ENCODE data around the gene XRCC6.
"Not testable (repeated sequence)": the region's sequence is repeated elsewhere in the genome, so short reads cannot be mapped to it uniquely, and the experiment has no call there.

Gene XRCC6

DNA sequence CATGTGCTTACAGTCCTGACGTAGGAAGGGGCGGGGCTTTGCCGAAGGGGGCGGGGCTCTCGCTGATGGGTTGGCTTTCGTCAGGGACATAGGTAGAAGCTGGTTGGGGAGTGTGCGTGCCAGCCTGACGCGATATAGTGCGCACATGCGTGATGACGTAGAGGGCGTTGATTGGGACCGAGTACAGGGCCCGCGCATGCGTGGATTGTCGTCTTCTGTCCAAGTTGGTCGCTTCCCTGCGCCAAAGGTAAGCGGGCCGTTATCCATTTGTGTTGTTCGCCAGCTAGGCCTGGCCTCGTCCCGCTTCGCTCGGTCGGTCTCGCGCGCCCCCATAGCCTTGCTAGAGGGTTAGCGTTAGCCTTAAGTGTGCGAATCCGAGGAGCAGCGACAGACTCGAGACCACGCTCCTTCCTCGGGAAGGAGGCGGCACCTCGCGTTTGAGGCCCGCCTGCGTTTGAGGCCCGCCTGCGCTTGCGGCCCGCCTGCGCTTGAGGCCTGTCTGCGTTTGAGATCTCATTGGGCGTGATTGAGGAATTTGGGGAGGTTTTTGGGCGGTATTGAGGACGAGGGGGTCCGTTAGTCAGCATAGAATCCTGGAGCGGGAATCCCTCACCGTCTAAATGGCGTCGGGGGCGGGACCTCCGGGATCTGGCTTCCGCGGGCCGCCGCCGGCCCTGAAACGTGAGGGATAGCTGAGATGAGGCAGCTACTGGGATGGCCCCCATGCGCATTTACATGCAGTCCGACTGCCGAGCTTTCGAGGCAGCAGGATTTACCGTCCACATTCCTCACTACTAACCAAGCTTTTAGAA is at the start of gene XRCC6:
Gene XRCC6, plus strand, starts transcription at position 197 of the 812 bp plus-strand sequence. CDS start 710 bp downstream, outside the sequence.
- Histone ChIP-seq H3K27me3 (replicated peaks; ENCODE audit: control insufficient read depth, insufficient read depth, low read length) (no peaks in the 10 kb centered on the region), H3K4me3 (ENCODE audit: low read length) (peak within 1 kb of the TSS; percentile 98), H3K36me3 (ENCODE audit: control insufficient read depth, insufficient read depth, low read length, severe bottlenecking) (peaks cover 25% of the 10 kb centered on the region), H3K4me1 (ENCODE audit: control insufficient read depth, insufficient read depth, low read length) (peaks cover 36% of the 10 kb centered on the region), H3K9ac (ENCODE audit: low read length) (peak within 1 kb of the TSS; percentile 97), H3K9me3 (ENCODE audit: control insufficient read depth, low read length) (no peaks in the 10 kb centered on the region)
- peak; percentile 100 for DNase-seq (ENCODE audit: low read depth)

DNA sequence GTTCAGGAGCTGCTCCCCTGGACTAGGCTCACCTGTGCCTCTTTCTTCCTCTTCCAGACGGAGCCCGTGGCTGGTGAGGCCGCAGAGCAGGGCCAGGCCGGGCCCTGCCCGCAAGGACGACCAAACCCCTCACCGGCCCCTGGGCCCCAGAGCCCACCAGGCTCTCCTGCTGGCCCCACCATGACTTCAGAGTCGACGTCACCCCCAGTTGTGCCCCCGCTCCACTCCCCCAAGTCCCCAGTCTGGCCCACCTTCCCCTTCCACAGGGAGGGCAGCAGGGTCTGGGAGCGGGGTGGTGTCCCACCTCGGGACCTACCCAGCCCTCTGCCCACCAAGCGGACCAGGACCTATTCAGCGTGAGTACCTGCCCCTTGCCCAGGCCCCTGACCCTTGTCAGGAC is 49.3 kb upstream of the XRCC6 start:
- Histone ChIP-seq H3K36me3 (ENCODE audit: control insufficient read depth, insufficient read depth, low read length, severe bottlenecking) (peaks cover 4% of the 10 kb centered on the region), H3K9me3 (ENCODE audit: control insufficient read depth, low read length) (no peaks in the 10 kb centered on the region), H3K9ac (ENCODE audit: low read length) (no peak overlapping the region), H3K4me1 (ENCODE audit: control insufficient read depth, insufficient read depth, low read length) (peaks cover 13% of the 10 kb centered on the region), H3K27me3 (replicated peaks; ENCODE audit: control insufficient read depth, insufficient read depth, low read length) (no peaks in the 10 kb centered on the region), H3K4me3 (ENCODE audit: low read length) (no peak overlapping the region)
- DNase-seq (ENCODE audit: low read depth): no peak

DNA sequence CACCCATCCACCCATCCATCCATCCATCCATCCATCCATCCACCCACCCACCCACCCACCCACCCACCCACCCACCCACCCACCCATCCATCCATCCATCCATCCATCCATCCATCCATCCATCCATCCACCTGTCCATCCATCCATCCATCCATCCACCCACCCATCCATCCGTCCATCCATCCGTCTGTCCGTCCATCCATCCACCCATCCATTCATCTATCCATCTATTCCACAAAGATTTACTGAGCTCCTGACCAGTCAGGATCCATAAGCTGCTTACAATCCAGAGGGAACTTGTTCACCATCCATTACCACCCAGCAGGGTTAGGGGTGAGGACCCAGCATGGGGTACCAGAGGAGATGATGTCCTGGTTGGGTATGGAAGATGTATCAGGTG is 48.8 kb upstream of the XRCC6 start:
- H3K9me3 ChIP-seq (ENCODE audit: control insufficient read depth, low read length); H3K4me3 ChIP-seq (ENCODE audit: low read length); DNase-seq (ENCODE audit: low read depth); H3K9ac ChIP-seq (ENCODE audit: low read length); H3K27me3 ChIP-seq (replicated peaks; ENCODE audit: control insufficient read depth, insufficient read depth, low read length); H3K36me3 ChIP-seq (ENCODE audit: control insufficient read depth, insufficient read depth, low read length, severe bottlenecking): not testable (repeated sequence)
- peaks cover 13% of the 10 kb centered on the region for H3K4me1 ChIP-seq (ENCODE audit: control insufficient read depth, insufficient read depth, low read length)

DNA sequence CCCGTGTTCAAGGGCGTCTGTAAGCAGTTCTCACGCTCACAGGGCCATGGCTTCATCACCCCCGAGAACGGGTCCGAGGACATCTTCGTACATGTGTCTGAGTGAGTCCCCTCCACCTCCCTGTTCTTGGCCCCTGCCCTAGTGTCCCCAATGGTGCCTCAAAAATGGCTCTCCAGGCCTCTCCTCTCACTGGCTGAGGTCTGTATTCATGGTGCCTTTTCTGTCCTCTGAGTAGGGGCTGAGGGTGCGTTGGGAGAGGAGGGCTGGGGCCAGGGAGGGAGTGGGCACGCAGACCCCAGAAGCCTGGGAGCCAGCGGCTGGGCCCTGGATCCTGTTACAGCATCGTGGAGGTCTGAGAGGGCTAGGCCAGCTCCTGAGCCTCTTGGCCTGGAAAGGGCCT is 47.4 kb upstream of the XRCC6 start:
- H3K27me3 ChIP-seq (replicated peaks; ENCODE audit: control insufficient read depth, insufficient read depth, low read length): no peaks in the 10 kb centered on the region
- H3K4me3 ChIP-seq (ENCODE audit: low read length): no peak overlapping the region
- no peaks in the 10 kb centered on the region for H3K9me3 ChIP-seq (ENCODE audit: control insufficient read depth, low read length)
- no peak overlapping the region for H3K9ac ChIP-seq (ENCODE audit: low read length)
- DNase-seq (ENCODE audit: low read depth): no peak
- peaks cover 13% of the 10 kb centered on the region for H3K4me1 ChIP-seq (ENCODE audit: control insufficient read depth, insufficient read depth, low read length)
- peaks cover 20% of the 10 kb centered on the region for H3K36me3 ChIP-seq (ENCODE audit: control insufficient read depth, insufficient read depth, low read length, severe bottlenecking)

DNA sequence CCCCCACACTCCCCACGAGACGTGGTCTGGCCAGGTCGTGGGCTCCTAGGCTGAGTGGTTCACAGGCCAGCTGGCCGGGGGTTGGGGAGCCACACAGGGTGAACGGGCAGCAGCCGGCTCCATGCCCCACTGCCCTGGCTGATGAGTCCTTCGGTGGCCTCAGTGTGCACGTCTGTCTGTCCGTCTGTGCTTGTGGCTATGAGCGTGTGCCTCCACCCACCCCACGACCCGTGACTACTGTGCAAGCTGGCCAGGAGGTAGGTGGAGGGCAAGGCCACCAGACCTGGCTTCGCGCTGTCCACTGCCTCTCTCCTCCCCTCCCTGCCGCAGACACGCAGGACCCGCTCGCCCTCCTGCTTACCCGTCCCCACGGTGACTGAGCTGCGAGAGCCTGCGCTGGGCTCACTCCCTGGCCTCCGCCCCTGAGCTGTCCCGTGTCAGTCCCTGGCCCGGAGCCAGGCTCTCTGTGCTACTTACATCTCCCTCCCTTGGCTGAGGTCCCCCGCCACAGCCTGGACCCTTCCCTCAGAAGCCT is 46.2 kb upstream of the XRCC6 start:
- Histone ChIP-seq H3K4me3 (ENCODE audit: low read length) (no peak overlapping the region), H3K4me1 (ENCODE audit: control insufficient read depth, insufficient read depth, low read length) (peaks cover 13% of the 10 kb centered on the region), H3K27me3 (replicated peaks; ENCODE audit: control insufficient read depth, insufficient read depth, low read length) (no peaks in the 10 kb centered on the region), H3K36me3 (ENCODE audit: control insufficient read depth, insufficient read depth, low read length, severe bottlenecking) (peaks cover 33% of the 10 kb centered on the region), H3K9me3 (ENCODE audit: control insufficient read depth, low read length) (no peaks in the 10 kb centered on the region), H3K9ac (ENCODE audit: low read length) (peak overlapping the region; percentile 59)
- DNase-seq (ENCODE audit: low read depth): no peak

DNA sequence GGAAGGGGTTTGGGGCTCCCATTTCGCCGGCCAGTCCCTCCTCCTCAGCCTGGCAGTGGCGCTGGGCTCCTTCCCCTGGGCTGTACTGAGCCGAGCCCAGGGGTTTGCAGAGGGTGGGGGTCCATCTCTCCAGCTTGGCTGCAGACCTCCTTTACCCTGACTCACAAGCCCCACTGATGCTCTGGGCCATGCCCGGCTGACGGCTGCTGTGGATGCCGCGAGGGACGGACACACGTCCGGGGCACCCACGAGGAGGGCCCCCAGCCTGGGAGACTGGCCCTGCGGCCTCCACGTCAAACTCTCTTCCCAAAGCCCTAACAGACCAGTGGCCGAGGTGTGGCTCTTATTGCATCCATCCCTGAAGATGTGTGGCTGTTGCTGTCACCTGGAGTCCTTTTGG is 45.6 kb upstream of the XRCC6 start:
- peaks cover 39% of the 10 kb centered on the region for H3K36me3 ChIP-seq (ENCODE audit: control insufficient read depth, insufficient read depth, low read length, severe bottlenecking)
- no peaks in the 10 kb centered on the region for H3K27me3 ChIP-seq (replicated peaks; ENCODE audit: control insufficient read depth, insufficient read depth, low read length)

DNA sequence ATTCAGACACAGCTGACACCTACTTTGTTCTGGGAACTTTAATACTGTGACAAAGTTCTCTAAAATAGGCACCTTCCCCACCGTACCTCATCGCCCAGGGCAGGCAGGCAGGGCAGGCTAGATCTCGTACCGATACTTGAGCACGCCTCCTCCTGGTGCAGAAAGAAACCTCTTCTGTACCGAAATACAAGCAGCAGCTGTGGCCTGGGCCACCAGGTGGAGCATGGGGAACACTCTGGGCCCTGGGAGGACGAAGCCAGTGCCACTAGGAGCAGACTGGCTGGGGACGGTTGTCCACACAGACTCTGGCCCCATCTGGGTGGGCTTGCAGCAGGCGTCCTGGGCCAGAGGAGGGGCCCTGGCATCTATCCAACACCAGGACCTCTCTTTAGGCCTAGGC is 44.2 kb upstream of the XRCC6 start:
- DNase-seq (ENCODE audit: low read depth): no peak

More for the DNA sequence above, 45.6 kb upstream of the XRCC6 start:
- peak overlapping the region; percentile 59 for H3K9ac ChIP-seq (ENCODE audit: low read length)
- no peaks in the 10 kb centered on the region for H3K9me3 ChIP-seq (ENCODE audit: control insufficient read depth, low read length)
- H3K4me1 ChIP-seq (ENCODE audit: control insufficient read depth, insufficient read depth, low read length): peaks cover 13% of the 10 kb centered on the region
- no peak overlapping the region for H3K4me3 ChIP-seq (ENCODE audit: low read length)
- no peak for DNase-seq (ENCODE audit: low read depth)

DNA sequence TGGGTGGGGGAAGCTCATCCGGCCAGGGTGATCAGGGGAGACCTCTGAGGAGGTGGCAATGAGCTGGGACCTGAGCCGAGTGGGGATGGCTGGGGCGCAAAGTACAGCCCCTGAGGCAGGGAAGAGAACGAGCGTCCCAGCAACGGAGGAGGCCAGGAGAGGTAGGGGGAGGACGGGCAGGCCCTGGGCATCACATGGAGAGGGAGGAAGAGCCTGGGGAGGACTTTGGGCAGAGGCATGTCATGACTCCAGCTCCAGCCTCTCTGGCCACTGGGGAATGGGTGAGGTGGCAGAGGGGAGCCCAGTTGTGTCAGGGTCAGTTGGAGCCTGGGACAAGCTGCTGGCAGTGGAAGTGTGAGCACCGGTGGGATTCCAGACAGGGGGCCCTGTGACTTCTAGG is 43.0 kb upstream of the XRCC6 start:
- peaks cover 13% of the 10 kb centered on the region for H3K4me1 ChIP-seq (ENCODE audit: control insufficient read depth, insufficient read depth, low read length)
- peaks cover 49% of the 10 kb centered on the region for H3K36me3 ChIP-seq (ENCODE audit: control insufficient read depth, insufficient read depth, low read length, severe bottlenecking)
- no peaks in the 10 kb centered on the region for H3K9me3 ChIP-seq (ENCODE audit: control insufficient read depth, low read length)
- no peak for DNase-seq (ENCODE audit: low read depth)
- no peaks in the 10 kb centered on the region for H3K27me3 ChIP-seq (replicated peaks; ENCODE audit: control insufficient read depth, insufficient read depth, low read length)
- no peak overlapping the region for H3K9ac ChIP-seq (ENCODE audit: low read length)
- H3K4me3 ChIP-seq (ENCODE audit: low read length): no peak overlapping the region

More for the DNA sequence above, 44.2 kb upstream of the XRCC6 start:
- Histone ChIP-seq H3K4me1 (ENCODE audit: control insufficient read depth, insufficient read depth, low read length) (peaks cover 13% of the 10 kb centered on the region), H3K27me3 (replicated peaks; ENCODE audit: control insufficient read depth, insufficient read depth, low read length) (no peaks in the 10 kb centered on the region), H3K9me3 (ENCODE audit: control insufficient read depth, low read length) (no peaks in the 10 kb centered on the region), H3K9ac (ENCODE audit: low read length) (no peak overlapping the region), H3K4me3 (ENCODE audit: low read length) (no peak overlapping the region), H3K36me3 (ENCODE audit: control insufficient read depth, insufficient read depth, low read length, severe bottlenecking) (peaks cover 39% of the 10 kb centered on the region)

DNA sequence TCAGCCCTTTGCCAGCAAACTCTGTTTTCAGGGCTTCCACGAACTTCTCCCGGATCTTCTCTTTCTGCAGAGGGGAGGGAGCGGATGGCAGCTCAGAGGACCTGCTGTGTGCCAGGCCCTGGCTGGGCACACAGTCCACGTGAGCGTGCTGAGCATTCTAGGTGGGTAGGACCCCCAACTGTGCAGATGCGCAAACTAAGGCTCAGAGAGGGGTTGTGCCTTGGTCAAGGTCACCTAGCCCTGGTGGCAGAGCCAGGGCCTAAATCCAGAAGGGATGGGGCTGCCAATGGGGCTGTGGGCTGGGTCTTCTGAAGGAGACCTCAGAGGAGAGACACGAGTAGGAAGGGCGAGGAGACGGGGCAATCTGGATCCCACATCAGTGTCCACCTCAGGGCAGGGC is 42.3 kb upstream of the XRCC6 start:
- Histone ChIP-seq H3K4me1 (ENCODE audit: control insufficient read depth, insufficient read depth, low read length) (peaks cover 13% of the 10 kb centered on the region), H3K36me3 (ENCODE audit: control insufficient read depth, insufficient read depth, low read length, severe bottlenecking) (peaks cover 56% of the 10 kb centered on the region), H3K27me3 (replicated peaks; ENCODE audit: control insufficient read depth, insufficient read depth, low read length) (no peaks in the 10 kb centered on the region), H3K4me3 (ENCODE audit: low read length) (no peak overlapping the region), H3K9me3 (ENCODE audit: control insufficient read depth, low read length) (no peaks in the 10 kb centered on the region), H3K9ac (ENCODE audit: low read length) (no peak overlapping the region)
- no peak for DNase-seq (ENCODE audit: low read depth)

DNA sequence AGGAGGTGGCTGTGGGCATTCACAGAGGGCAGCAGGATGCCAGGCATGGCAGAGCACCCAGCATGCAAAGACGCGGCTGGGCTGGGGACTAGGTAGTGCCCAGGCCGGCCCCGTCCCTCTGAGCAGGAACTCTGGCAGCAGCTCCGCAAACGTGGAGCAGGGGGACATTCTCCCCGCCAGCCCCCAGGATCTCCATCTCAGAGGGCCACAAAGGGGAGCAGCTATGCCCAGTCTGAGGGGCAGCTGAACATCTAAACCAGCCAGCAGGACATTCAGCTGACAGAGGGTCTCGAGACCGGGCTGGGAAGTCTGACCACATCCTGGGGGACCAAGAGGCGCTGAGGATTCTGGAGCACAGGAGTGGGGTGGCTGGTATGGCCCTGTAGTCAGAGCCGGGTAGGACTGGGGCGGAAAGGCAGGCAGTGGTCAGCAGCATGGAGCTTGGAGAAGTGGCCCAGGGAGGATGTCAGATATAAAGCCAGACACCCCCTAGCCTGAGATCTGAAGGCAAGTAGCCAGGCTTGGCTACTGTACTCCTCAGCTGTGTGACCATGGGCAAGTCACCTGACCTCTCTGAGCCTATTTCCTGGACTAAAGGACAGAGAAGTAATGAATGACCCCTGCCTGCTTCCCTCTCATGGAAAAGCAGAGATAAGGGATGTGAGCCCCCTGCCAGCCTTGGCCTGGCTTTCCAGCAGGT is 41.6 kb upstream of the XRCC6 start:
- H3K4me3 ChIP-seq (ENCODE audit: low read length): no peak overlapping the region

DNA sequence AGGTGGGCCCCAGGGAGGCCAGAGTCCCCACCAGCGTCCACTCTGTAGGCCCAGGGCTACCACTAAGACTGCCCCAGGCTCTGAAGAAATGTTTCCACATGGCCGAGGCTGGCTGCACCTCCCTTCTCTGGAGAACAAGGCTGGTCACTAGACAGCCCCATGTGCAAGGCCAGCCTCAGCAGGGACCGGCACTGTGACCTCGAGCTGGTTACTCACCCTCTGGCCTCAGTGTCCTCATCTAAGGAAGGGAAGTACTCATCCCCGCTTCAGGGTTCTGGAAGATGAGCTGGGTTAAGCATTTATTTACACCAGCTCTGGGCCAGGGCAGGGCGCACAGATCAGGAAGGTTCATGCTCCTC is 41.1 kb upstream of the XRCC6 start:
- H3K9me3 ChIP-seq (ENCODE audit: control insufficient read depth, low read length): no peaks in the 10 kb centered on the region
- no peak for DNase-seq (ENCODE audit: low read depth)
- H3K9ac ChIP-seq (ENCODE audit: low read length): no peak overlapping the region
- peaks cover 67% of the 10 kb centered on the region for H3K36me3 ChIP-seq (ENCODE audit: control insufficient read depth, insufficient read depth, low read length, severe bottlenecking)
- H3K4me1 ChIP-seq (ENCODE audit: control insufficient read depth, insufficient read depth, low read length): peaks cover 6% of the 10 kb centered on the region
- no peak overlapping the region for H3K4me3 ChIP-seq (ENCODE audit: low read length)
- no peaks in the 10 kb centered on the region for H3K27me3 ChIP-seq (replicated peaks; ENCODE audit: control insufficient read depth, insufficient read depth, low read length)

More for the DNA sequence above, 41.6 kb upstream of the XRCC6 start:
- no peaks in the 10 kb centered on the region for H3K27me3 ChIP-seq (replicated peaks; ENCODE audit: control insufficient read depth, insufficient read depth, low read length)
- H3K4me1 ChIP-seq (ENCODE audit: control insufficient read depth, insufficient read depth, low read length): peaks cover 11% of the 10 kb centered on the region
- no peaks in the 10 kb centered on the region for H3K9me3 ChIP-seq (ENCODE audit: control insufficient read depth, low read length)
- peaks cover 62% of the 10 kb centered on the region for H3K36me3 ChIP-seq (ENCODE audit: control insufficient read depth, insufficient read depth, low read length, severe bottlenecking)
- DNase-seq (ENCODE audit: low read depth): no peak
- no peak overlapping the region for H3K9ac ChIP-seq (ENCODE audit: low read length)

All from adipocyte (in vitro differentiated cells).